ENCODE measurements around the gene GTF3C1. TPM values are rescaled to one million over a fixed set of nuclear protein-coding genes. Genes with fewer than 3 reads are reported as not detected.

The GTF3C1 gene
- total and polyA plus RNA-seq, 3 donors from 2014 or later, result 85.7 to 154 (median 129) TPM

GRCh38 chr16:27425961-27426360, 123.8 kb downstream of the GTF3C1 start:
- intact Hi-C loops (cut with DNase I; ENCODE audit: low total_unique reads), result no loop called here
- H3K36me3 ChIP-seq (ENCODE audit: low read depth, missing control alignments), result no peaks in the 10 kb centered on the region
- TF ChIP-seq, protein P1, sequence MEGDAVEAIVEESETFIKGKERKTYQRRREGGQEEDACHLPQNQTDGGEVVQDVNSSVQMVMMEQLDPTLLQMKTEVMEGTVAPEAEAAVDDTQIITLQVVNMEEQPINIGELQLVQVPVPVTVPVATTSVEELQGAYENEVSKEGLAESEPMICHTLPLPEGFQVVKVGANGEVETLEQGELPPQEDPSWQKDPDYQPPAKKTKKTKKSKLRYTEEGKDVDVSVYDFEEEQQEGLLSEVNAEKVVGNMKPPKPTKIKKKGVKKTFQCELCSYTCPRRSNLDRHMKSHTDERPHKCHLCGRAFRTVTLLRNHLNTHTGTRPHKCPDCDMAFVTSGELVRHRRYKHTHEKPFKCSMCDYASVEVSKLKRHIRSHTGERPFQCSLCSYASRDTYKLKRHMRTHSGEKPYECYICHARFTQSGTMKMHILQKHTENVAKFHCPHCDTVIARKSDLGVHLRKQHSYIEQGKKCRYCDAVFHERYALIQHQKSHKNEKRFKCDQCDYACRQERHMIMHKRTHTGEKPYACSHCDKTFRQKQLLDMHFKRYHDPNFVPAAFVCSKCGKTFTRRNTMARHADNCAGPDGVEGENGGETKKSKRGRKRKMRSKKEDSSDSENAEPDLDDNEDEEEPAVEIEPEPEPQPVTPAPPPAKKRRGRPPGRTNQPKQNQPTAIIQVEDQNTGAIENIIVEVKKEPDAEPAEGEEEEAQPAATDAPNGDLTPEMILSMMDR (IDR thresholded peaks at IDR 0.05), result no peak
- no peak for TF ChIP-seq POLR2A (IDR thresholded peaks at IDR 0.05)
- H3K9me3 ChIP-seq, result no peaks in the 10 kb centered on the region
- no peak for DNase-seq
- H3K4me1 ChIP-seq, result no peaks in the 10 kb centered on the region
- no peak overlapping the region for H3K27ac ChIP-seq
- H3K4me3 ChIP-seq, result no peak overlapping the region
- 95 to 97% methylated on average over 1 of the region's 1 CpG for WGBS, 2 donors
- no peaks in the 10 kb centered on the region for H3K27me3 ChIP-seq

DNA sequence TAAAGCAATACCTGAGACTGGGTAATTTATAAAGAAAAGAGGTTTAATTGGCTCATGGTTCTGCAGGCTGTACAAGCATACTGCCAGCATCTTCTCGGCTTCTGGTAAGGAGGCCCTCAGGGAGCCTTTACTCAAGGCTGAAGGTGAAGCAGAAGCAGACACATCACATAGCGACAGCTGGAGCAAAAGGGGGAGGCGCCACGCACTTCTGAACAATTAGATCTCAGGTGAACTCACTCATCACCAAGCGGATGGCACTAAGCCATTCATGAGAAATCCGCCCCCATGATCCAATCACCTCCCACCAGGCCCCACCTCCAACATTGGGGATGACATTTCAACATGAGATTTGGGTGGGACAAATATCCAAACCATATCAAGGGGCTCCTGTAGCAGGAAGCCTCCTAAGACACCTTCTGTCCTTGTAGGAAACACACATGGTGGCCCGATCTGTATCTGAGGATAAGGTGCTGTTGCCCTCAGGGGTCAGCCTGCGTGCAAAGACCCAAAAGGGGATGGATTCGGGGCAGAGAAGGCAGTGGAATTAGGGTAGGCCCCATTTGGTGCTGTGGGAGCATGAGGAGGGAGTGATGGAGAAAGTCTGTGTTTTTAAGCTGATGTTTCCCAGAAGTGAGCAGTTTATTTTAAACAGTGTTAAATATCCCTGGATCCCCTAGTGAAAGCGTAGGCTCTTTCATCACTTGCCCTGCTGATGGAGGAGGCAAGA, 124.8 kb downstream of the GTF3C1 start:
- TF ChIP-seq POLR2A (IDR thresholded peaks at IDR 0.05), result no peak
- TF ChIP-seq, protein P1 (IDR thresholded peaks at IDR 0.05), result no peak
- no peak overlapping the region for H3K27ac ChIP-seq
- no peaks in the 10 kb centered on the region for H3K27me3 ChIP-seq
- intact Hi-C loops (cut with DNase I; ENCODE audit: low total_unique reads), result no loop called here
- no peaks in the 10 kb centered on the region for H3K9me3 ChIP-seq
- 84 to 89% methylated on average over 10 of the region's 10 CpGs for WGBS, 2 donors
- no peaks in the 10 kb centered on the region for H3K4me1 ChIP-seq
- peak; percentile 2 for DNase-seq
- no peaks in the 10 kb centered on the region for H3K36me3 ChIP-seq (ENCODE audit: low read depth, missing control alignments)
- H3K4me3 ChIP-seq, result no peak overlapping the region

DNA sequence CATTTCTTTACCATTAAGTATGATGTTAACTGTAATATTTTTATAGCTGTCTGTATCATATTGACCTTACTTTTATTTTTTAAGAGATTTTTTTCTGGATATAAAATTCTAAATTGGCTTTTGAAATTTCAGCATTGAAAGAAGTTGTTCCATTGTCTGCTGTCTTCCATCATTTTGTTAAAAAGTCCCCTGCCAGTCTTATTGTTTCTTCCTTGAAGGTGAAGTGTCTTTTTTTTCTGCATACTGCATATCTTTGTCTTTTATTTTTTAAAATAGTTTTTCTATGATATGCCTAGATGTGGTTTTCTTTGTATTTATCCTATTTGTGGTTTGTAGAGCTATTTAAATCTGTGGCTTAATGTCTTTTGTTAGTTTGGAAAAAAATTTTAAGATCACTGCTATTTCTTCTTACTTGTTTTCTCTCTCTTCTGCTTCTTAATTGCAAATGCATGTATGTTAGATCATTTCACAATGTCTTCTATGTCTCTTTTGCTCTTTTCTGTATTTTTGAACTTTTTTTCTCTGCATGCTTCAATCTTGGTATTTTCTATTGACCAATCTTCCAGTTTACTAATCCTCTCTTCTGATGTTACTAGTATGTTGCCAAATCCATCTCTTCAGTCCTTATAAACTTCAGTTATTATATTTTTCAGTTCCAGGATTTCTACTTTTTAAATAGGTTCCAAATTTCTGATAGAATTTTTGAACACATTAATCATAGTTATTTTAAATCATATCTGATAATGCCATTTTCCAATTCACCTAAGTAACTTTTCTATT, 127.6 kb downstream of the GTF3C1 start:
- H3K27me3 ChIP-seq, result no peaks in the 10 kb centered on the region
- no peaks in the 10 kb centered on the region for H3K36me3 ChIP-seq (ENCODE audit: low read depth, missing control alignments)
- intact Hi-C loops (cut with DNase I; ENCODE audit: low total_unique reads), result no loop called here
- H3K4me3 ChIP-seq, result no peak overlapping the region
- no peaks in the 10 kb centered on the region for H3K4me1 ChIP-seq
- H3K27ac ChIP-seq, result no peak overlapping the region
- TF ChIP-seq POLR2A (IDR thresholded peaks at IDR 0.05), result no peak
- TF ChIP-seq, protein P1 (IDR thresholded peaks at IDR 0.05), result no peak
- no peak for DNase-seq
- no peaks in the 10 kb centered on the region for H3K9me3 ChIP-seq

- intact Hi-C loops (cut with DNase I; ENCODE audit: low total_unique reads), result no loop called here
- DNase-seq, result no peak
- no peak overlapping the region for H3K27ac ChIP-seq
- H3K4me1 ChIP-seq, result no peaks in the 10 kb centered on the region
- no peaks in the 10 kb centered on the region for H3K9me3 ChIP-seq
- H3K4me3 ChIP-seq, result no peak overlapping the region
- no peak for TF ChIP-seq POLR2A (IDR thresholded peaks at IDR 0.05)
- TF ChIP-seq, protein P1 (IDR thresholded peaks at IDR 0.05), result no peak
- H3K36me3 ChIP-seq (ENCODE audit: low read depth, missing control alignments), result no peaks in the 10 kb centered on the region
- 81 to 83% methylated on average over 4 of the region's 4 CpGs for WGBS, 2 donors
- no peaks in the 10 kb centered on the region for H3K27me3 ChIP-seq
Measured at GRCh38 chr16:27417047-27417671, 132.6 kb downstream of the GTF3C1 start.
